Esophagus muscularis mucosa (tissue), 4 donors: ENCODE measurements around the gene OTUD6A. TPM values are rescaled to one million over a fixed set of nuclear protein-coding genes. Genes with fewer than 3 reads are reported as not detected.

Experiments
- DNase-seq: peaks from one replicate; pipeline ENCODE4 v3.0.0-alpha.2; 2017; ENCODE audit errors: extremely low spot score
- H3K27ac ChIP-seq, 4 donors: fragments of 200-600 bp; sonication (generic); replicated peaks in 1 of 4; 1 replicate in 3 of 4; 2 replicates in 1 of 4; pipeline ENCODE4 v1.5.1; 2016 to 2019; ENCODE audit warnings: mild to moderate bottlenecking in 1 of 4
- H3K27me3 ChIP-seq, 4 donors: fragments of 200-600 bp; sonication (generic); one replicate each; pipeline versions ENCODE4 v1.5.1 to v1.6.0; 2016 to 2019
- H3K36me3 ChIP-seq, 4 donors: fragments of 200-600 bp; sonication (generic); one replicate each; pipeline ENCODE4 v1.5.1; 2016 to 2019
- H3K4me1 ChIP-seq, 4 donors: fragments of 200-600 bp; sonication (generic); one replicate each; pipeline ENCODE4 v1.5.1; 2016 to 2019
- H3K4me3 ChIP-seq, 4 donors: fragments of 200-600 bp; sonication (generic); 1 replicate in 2 of 4; 2 replicates in 2 of 4; pipeline ENCODE4 v1.5.1; 2016 to 2019; ENCODE audit warnings: mild to moderate bottlenecking in 4 of 4, moderate library complexity in 1 of 4
- H3K9me3 ChIP-seq, 4 donors: fragments of 200-600 bp; sonication (generic); 1 replicate in 3 of 4; 2 replicates in 1 of 4; pipeline ENCODE4 v1.5.1; 2016 to 2019
- CTCF ChIP-seq, 3 experiments: fragments of 200-600 bp in 2 of 3; fragments of 450-650 bp in 1 of 3; sonication (generic) in 2 of 3; IDR thresholded peaks; one replicate each; pipeline ENCODE4 v1.5.1; 2017 to 2019; ENCODE audit warnings: antibody characterized with exemption in 3 of 3, mild to moderate bottlenecking in 2 of 3, moderate library complexity in 1 of 3
- EP300 ChIP-seq: sonication (generic); formaldehyde crosslinking; IDR thresholded peaks from one replicate; pipeline ENCODE4 v1.6.1; 2017; ENCODE audit warnings: antibody characterized with exemption
- POLR2A ChIP-seq: fragments of 450-650 bp; IDR thresholded peaks from one replicate; pipeline ENCODE4 v1.6.1; 2017; ENCODE audit warnings: antibody characterized with exemption, moderate library complexity, mild to moderate bottlenecking, low read depth
- POLR2AphosphoS5 ChIP-seq, 2 donors: sonication (generic); formaldehyde crosslinking; IDR thresholded peaks; one replicate each; pipeline ENCODE4 v1.6.1; 2017; ENCODE audit warnings: antibody characterized with exemption in 2 of 2
- WGBS: methylation state at CpG from one replicate; pipeline ENCODE4 v1.1.5; 2018; 5-methylcytosine and 5-hydroxymethylcytosine counted together
- intact Hi-C: fragments of 100-400 bp; cut with DNase I; formaldehyde crosslinking; loops from one replicate; pipeline ENCODE4 v1.15.1; 2023
- total RNA-seq, 4 donors: library from RNA; depleted of rRNA; stranded (reverse); fragments of >200 nt; gene quantifications; one replicate each; pipeline versions ENCODE4 v1.1.0 to v1.2.1, GENCODE V29; 2016

OTUD6A gene
- total RNA-seq, 4 donors from 2014 or later, result not detected

GRCh38 chrX:70025464-70025863 lies 36.8 kb upstream of the OTUD6A start:
- no peak for TF ChIP-seq POLR2AphosphoS5 (IDR thresholded peaks at IDR 0.05)
- H3K36me3 ChIP-seq, result no peaks in the 10 kb centered on the region
- intact Hi-C loops, result loop anchor here (5.0 kb wide), 2 partner anchors 408 to 488 kb away; partner anchors contain the start of gene EDA
- no peak overlapping the region for H3K27ac ChIP-seq
- no peak overlapping the region for H3K4me3 ChIP-seq
- no peak for DNase-seq
- peaks cover 0 to 25% (median 17%) of the 10 kb centered on the region in 4 donors for H3K4me1 ChIP-seq
- no peaks in the 10 kb centered on the region for H3K27me3 ChIP-seq
- H3K9me3 ChIP-seq, result no peaks in the 10 kb centered on the region
- 7% methylated on average over 1 of the region's 1 CpG for WGBS

GRCh38 chrX:70026112-70026850 lies 36.0 kb upstream of the OTUD6A start:
- TF ChIP-seq EP300, result no peak
- TF ChIP-seq POLR2A, result no peak
- no peak for TF ChIP-seq POLR2AphosphoS5 (IDR thresholded peaks at IDR 0.05)
- no peak for TF ChIP-seq CTCF (IDR thresholded peaks at IDR 0.05)
- no peaks in the 10 kb centered on the region for H3K36me3 ChIP-seq
- no peak for DNase-seq
- 48% methylated on average over 1 of the region's 1 CpG for WGBS
- H3K27me3 ChIP-seq, result no peaks in the 10 kb centered on the region
- no peak overlapping the region for H3K4me3 ChIP-seq
- no peak overlapping the region for H3K27ac ChIP-seq
- H3K4me1 ChIP-seq, result peaks cover 0 to 25% (median 17%) of the 10 kb centered on the region in 4 donors
- H3K9me3 ChIP-seq, result no peaks in the 10 kb centered on the region
- intact Hi-C loops, result loop anchor here (5.0 kb wide), 2 partner anchors 409 to 489 kb away; partner anchors contain the start of gene EDA

- Histone ChIP-seq H3K9me3 (no peaks in the 10 kb centered on the region), H3K27me3 (no peaks in the 10 kb centered on the region), H3K36me3 (no peaks in the 10 kb centered on the region), H3K4me1 (peaks cover 0 to 25% (median 17%) of the 10 kb centered on the region in 4 donors), H3K4me3 (no peak overlapping the region), H3K27ac (no peak overlapping the region)
- WGBS, result 62% methylated on average over 4 of the region's 4 CpGs
- TF ChIP-seq POLR2AphosphoS5 (IDR thresholded peaks at IDR 0.05) (no peak), POLR2A (no peak), EP300 (no peak), CTCF (IDR thresholded peaks at IDR 0.05) (no peak)
- intact Hi-C loops, result loop anchor here (5.0 kb wide), 2 partner anchors 410 to 490 kb away; partner anchors contain the start of gene EDA
- no peak for DNase-seq
Measured at GRCh38 chrX:70026851-70027200, 35.4 kb upstream of the OTUD6A start.

GRCh38 chrX:70029863-70030262 lies 32.4 kb upstream of the OTUD6A start:
- intact Hi-C loops, result loop anchor here (5.0 kb wide), 2 partner anchors 413 to 493 kb away; partner anchors contain the start of gene EDA
- DNase-seq, result no peak
- no peaks in the 10 kb centered on the region for H3K27me3 ChIP-seq
- no peak overlapping the region for H3K27ac ChIP-seq
- 45% methylated on average over 4 of the region's 4 CpGs for WGBS
- H3K4me3 ChIP-seq, result no peak overlapping the region
- TF ChIP-seq POLR2A (no peak), POLR2AphosphoS5 (IDR thresholded peaks at IDR 0.05) (no peak), CTCF (IDR thresholded peaks at IDR 0.05) (no peak), EP300 (no peak)
- H3K4me1 ChIP-seq, result peaks cover 0 to 16% (median 11%) of the 10 kb centered on the region in 4 donors
- no peaks in the 10 kb centered on the region for H3K9me3 ChIP-seq
- H3K36me3 ChIP-seq, result no peaks in the 10 kb centered on the region

GRCh38 chrX:70030301-70030767 lies 31.9 kb upstream of the OTUD6A start:
- intact Hi-C loops, result no loop called here
- Histone ChIP-seq H3K27ac (no peak overlapping the region), H3K4me1 (peaks cover 0 to 12% (median 7%) of the 10 kb centered on the region in 4 donors), H3K9me3 (no peaks in the 10 kb centered on the region), H3K27me3 (no peaks in the 10 kb centered on the region), H3K36me3 (peaks cover 0 to under 1% (median 0%) of the 10 kb centered on the region in 4 donors), H3K4me3 (no peak overlapping the region)
- 5% methylated on average over 4 of the region's 4 CpGs for WGBS
- TF ChIP-seq EP300 (no peak), POLR2AphosphoS5 (IDR thresholded peaks at IDR 0.05) (no peak), CTCF (IDR thresholded peaks at IDR 0.05) (peak; percentile 65 to 73 (median 68)), POLR2A (no peak)
- DNase-seq, result no peak
